LNCAP (cell line): Measurements from ENCODE around the gene ARTN.

Source experiments
- CTCF ChIP-seq: fragments of 450-650 bp; IDR thresholded peaks from 2 replicates; pipeline ENCODE4 v1.5.1; 2017; ENCODE audit warnings: mild to moderate bottlenecking

Gene ARTN

DNA sequence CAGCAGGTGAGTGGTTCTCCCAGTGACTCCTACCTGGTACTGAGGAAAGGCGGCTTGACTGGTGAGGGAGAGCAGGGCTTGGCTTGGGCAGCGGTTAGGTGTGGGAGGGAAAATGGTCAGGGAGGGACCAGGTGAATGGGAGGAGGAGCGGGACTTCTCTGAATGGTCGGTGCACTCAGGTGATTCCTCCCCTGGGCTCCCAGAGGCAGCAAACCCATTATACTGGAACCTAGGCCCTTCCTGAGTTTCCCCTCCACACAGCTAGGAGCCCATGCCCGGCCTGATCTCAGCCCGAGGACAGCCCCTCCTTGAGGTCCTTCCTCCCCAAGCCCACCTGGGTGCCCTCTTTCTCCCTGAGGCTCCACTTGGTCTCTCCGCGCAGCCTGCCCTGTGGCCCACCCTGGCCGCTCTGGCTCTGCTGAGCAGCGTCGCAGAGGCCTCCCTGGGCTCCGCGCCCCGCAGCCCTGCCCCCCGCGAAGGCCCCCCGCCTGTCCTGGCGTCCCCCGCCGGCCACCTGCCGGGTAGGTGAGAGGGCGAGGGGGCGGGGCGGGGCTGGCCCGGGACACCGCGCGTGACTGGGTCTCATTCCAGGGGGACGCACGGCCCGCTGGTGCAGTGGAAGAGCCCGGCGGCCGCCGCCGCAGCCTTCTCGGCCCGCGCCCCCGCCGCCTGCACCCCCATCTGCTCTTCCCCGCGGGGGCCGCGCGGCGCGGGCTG lies 2.3 kb downstream of the ARTN start:
- no peak for TF ChIP-seq CTCF

DNA sequence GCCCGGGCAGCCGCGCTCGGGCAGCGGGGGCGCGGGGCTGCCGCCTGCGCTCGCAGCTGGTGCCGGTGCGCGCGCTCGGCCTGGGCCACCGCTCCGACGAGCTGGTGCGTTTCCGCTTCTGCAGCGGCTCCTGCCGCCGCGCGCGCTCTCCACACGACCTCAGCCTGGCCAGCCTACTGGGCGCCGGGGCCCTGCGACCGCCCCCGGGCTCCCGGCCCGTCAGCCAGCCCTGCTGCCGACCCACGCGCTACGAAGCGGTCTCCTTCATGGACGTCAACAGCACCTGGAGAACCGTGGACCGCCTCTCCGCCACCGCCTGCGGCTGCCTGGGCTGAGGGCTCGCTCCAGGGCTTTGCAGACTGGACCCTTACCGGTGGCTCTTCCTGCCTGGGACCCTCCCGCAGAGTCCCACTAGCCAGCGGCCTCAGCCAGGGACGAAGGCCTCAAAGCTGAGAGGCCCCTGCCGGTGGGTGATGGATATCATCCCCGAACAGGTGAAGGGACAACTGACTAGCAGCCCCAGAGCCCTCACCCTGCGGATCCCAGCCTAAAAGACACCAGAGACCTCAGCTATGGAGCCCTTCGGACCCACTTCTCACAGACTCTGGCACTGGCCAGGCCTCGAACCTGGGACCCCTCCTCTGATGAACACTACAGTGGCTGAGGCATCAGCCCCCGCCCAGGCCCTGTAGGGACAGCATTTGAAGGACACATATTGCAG lies 3.0 kb downstream of the ARTN start:
- no peak; the same call in 1 of the 2 replicates for TF ChIP-seq CTCF

DNA sequence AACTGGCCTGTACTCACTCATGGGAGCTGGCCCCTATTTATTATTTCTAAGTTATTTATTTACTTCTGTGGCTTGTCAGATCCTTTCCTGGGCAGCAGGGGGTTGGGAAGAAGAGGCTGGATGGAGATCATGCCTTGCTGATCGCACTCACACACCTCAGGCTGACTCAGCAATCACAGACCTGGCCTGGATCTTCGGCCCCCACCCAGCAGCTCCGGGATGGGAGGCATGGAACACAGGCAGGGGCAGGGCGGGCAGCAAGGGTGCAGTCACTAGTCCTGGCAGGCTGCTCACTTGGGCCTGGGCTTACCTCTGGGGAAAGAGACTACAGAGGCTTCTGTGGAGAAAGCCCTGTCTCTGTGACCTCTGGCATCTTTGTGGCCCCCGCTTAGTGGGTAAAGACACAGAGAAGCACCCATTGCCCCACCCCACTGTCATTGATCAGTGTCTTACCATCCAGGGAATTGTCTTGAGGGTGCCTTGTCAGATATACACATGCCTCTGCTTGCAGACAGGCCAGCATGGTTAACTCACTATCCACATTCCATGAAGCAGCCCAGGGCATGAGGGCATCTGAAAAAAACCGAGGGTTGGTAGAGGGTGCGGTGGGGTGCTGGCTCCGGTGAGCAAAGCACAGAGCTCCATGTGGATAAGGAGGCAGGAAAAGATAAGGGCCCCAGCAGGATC lies 3.7 kb downstream of the ARTN start:
- TF ChIP-seq CTCF, result no peak

DNA sequence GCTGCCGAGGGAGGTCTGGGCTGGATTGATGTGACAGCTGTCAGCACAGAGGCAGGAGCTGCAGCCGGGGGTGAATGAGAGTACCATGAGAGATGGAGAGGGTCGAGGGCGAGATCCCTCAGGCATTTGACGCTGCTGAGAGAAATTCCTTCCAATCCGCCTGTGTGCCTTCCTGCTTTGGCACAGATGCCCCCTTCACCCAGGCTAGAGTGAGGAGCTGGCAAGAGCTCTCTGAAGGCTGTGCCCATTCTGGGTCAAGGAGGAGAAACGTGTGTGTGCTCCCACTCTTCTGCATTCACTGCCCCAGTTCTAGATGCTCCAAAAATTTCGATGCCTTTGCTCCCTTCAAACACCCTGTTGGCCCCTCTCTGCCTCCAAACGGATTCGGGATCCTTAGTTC lies 4.8 kb downstream of the ARTN start:
- no peak for TF ChIP-seq CTCF

GRCh38 chr1:43938892-43939587 lies 5.4 kb downstream of the ARTN start:
- no peak for TF ChIP-seq CTCF

- TF ChIP-seq CTCF, result no peak
Observed at GRCh38 chr1:43942411-43942810, 8.8 kb downstream of the ARTN start.

DNA sequence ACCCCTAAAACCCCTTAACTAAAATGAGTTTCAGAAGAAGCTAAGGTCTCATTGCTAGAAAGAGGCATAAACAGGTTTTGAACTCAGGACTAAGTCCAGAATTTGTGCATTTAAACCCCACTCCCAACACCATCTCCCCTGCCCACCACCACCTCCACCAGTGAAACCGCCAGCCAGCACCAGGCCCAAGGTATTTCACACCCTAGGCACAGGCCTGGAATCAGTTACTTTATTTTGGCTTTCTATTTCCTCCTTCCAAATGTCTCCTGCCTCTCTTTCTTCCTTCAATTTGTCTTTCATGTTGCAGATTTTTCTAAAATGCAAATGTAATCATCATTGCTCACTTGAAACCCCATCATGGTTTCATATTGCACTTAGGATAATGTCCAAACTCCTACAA lies 11.3 kb downstream of the ARTN start:
- no peak for TF ChIP-seq CTCF
